HEK293 (cell line): ENCODE measurements around the gene EPB41L2.

Experiments used
- CTCF ChIA-PET: fragments of 350-600 bp; formaldehyde crosslinking; extraction: SDS; loops from one replicate; lab custom pipeline; 2021; ENCODE audit warnings: antibody characterized with exemption; lab: Yijun Ruan, JAX
- POLR2A ChIA-PET: fragments of 300-600 bp; formaldehyde crosslinking; extraction: SDS; loops from one replicate; lab custom pipeline; 2020; ENCODE audit warnings: antibody characterized with exemption, inconsistent platforms; lab: Yijun Ruan, JAX
- H3K27ac ChIP-seq: fragments of 200-500 bp; sonication (Bioruptor generic); 2 replicates; pipeline ENCODE4 v1.5.1; 2014; ENCODE audit warnings: low read depth, low read length, control low read depth, inconsistent platforms; ENCODE audit errors: extremely low read depth
- H3K36me3 ChIP-seq, 2 experiments: fragments of 200-500 bp in 1 of 2; sonication (Bioruptor generic) in 1 of 2; 1 replicate in 1 of 2; 2 replicates in 1 of 2; pipeline ENCODE4 v1.5.1; 2014 to 2017; ENCODE audit warnings: inconsistent platforms in 2 of 2, low read length in 2 of 2; ENCODE audit not compliant: control insufficient read depth in 2 of 2, insufficient read depth in 1 of 2
- H3K4me1 ChIP-seq: fragments of 200-500 bp; sonication (Bioruptor generic); 2 replicates; pipeline ENCODE4 v1.5.1; 2014; ENCODE audit warnings: mild to moderate bottlenecking, low read length, inconsistent platforms; ENCODE audit not compliant: control insufficient read depth, insufficient read depth
- H3K4me3 ChIP-seq: 2 replicates; pipeline ENCODE4 v1.5.1; 2011; ENCODE audit warnings: low read depth, mild to moderate bottlenecking, control low read depth, low read length, moderate library complexity
- H3K9me3 ChIP-seq: fragments of 200-500 bp; sonication (Bioruptor generic); 2 replicates; pipeline ENCODE4 v1.5.1; 2014; ENCODE audit warnings: low read depth, low read length, inconsistent platforms; ENCODE audit not compliant: control insufficient read depth, insufficient read depth
- GLIS2 ChIP-seq: fragments of 450-650 bp; formaldehyde crosslinking; IDR thresholded peaks from 2 replicates; pipeline ENCODE4 v1.5.1; 2016; ENCODE audit warnings: missing biosample characterization, missing genetic modification characterization
- HOXA7 ChIP-seq: sonication (generic); formaldehyde crosslinking; IDR thresholded peaks from 2 replicates; pipeline ENCODE4 v1.8.1; 2022; ENCODE audit warnings: missing genetic modification reagents, borderline replicate concordance
- KLF16 ChIP-seq: fragments of 450-650 bp; formaldehyde crosslinking; IDR thresholded peaks from 2 replicates; pipeline ENCODE4 v1.5.1; 2017; ENCODE audit warnings: missing biosample characterization, missing genetic modification characterization
- KLF9 ChIP-seq: fragments of 450-650 bp; formaldehyde crosslinking; IDR thresholded peaks from 2 replicates; pipeline ENCODE4 v1.5.1; 2016; ENCODE audit warnings: missing biosample characterization, missing genetic modification characterization, low read depth
- MYNN ChIP-seq: fragments of 450-650 bp; formaldehyde crosslinking; IDR thresholded peaks from 2 replicates; pipeline ENCODE4 v1.5.1; 2016; ENCODE audit warnings: missing biosample characterization, missing genetic modification characterization, borderline replicate concordance
- MZF1 ChIP-seq: fragments of 450-650 bp; formaldehyde crosslinking; IDR thresholded peaks from 2 replicates; pipeline ENCODE4 v1.5.1; 2017; ENCODE audit warnings: missing biosample characterization, missing genetic modification characterization, borderline replicate concordance
- OSR2 ChIP-seq: fragments of 450-650 bp; formaldehyde crosslinking; IDR thresholded peaks from 2 replicates; pipeline ENCODE4 v1.5.1; 2016; ENCODE audit warnings: missing biosample characterization, missing genetic modification characterization
- SCRT1 ChIP-seq: fragments of 450-650 bp; formaldehyde crosslinking; IDR thresholded peaks from 2 replicates; pipeline ENCODE4 v1.5.1; 2016; ENCODE audit warnings: missing biosample characterization, missing genetic modification characterization, borderline replicate concordance
- SCRT2 ChIP-seq: fragments of 450-650 bp; formaldehyde crosslinking; IDR thresholded peaks from 2 replicates; pipeline ENCODE4 v1.5.1; 2016; ENCODE audit warnings: missing biosample characterization, missing genetic modification characterization
- ZFP41 ChIP-seq: fragments of 450-650 bp; formaldehyde crosslinking; IDR thresholded peaks from 2 replicates; pipeline ENCODE4 v1.5.1; 2016; ENCODE audit warnings: missing biosample characterization, missing genetic modification characterization, borderline replicate concordance
- ZNF10 ChIP-seq: fragments of 450-650 bp; formaldehyde crosslinking; IDR thresholded peaks from 2 replicates; pipeline ENCODE4 v1.5.1; 2017; ENCODE audit warnings: missing biosample characterization, missing genetic modification characterization
- ZNF138 ChIP-seq: fragments of 450-650 bp; formaldehyde crosslinking; IDR thresholded peaks from 2 replicates; pipeline ENCODE4 v1.5.1; 2016; ENCODE audit warnings: missing biosample characterization, missing genetic modification characterization, borderline replicate concordance
- ZNF146 ChIP-seq: fragments of 450-650 bp; formaldehyde crosslinking; IDR thresholded peaks from 2 replicates; pipeline ENCODE4 v1.5.1; 2016; ENCODE audit warnings: missing biosample characterization, missing genetic modification characterization
- ZNF184 ChIP-seq: fragments of 450-650 bp; IDR thresholded peaks from 2 replicates; pipeline ENCODE4 v1.5.1; 2018; ENCODE audit warnings: missing biosample characterization, mild to moderate bottlenecking, missing genetic modification characterization
- ZNF223 ChIP-seq: fragments of 450-650 bp; formaldehyde crosslinking; IDR thresholded peaks from 2 replicates; pipeline ENCODE4 v1.5.1; 2016; ENCODE audit warnings: missing biosample characterization, missing genetic modification characterization
- ZNF274 ChIP-seq, 2 experiments: fragments of 200-500 bp in 1 of 2; fragments of 450-650 bp in 1 of 2; sonication (Bioruptor generic) in 1 of 2; formaldehyde crosslinking in 1 of 2; IDR thresholded peaks; 2 replicates each; pipeline versions ENCODE4 v1.5.1 to v1.6.1; 2014 to 2016; ENCODE audit warnings: borderline replicate concordance in 1 of 2, inconsistent platforms in 1 of 2, low read length in 1 of 2, missing biosample characterization in 1 of 2, missing genetic modification characterization in 1 of 2
- ZNF341 ChIP-seq: fragments of 450-650 bp; formaldehyde crosslinking; IDR thresholded peaks from 2 replicates; pipeline ENCODE4; 2016; ENCODE audit warnings: low read depth, missing biosample characterization, missing genetic modification characterization
- ZNF548 ChIP-seq: fragments of 450-650 bp; formaldehyde crosslinking; IDR thresholded peaks from 2 replicates; pipeline ENCODE4 v1.5.1; 2016; ENCODE audit warnings: missing biosample characterization, missing genetic modification characterization
- ZNF561 ChIP-seq: fragments of 450-650 bp; IDR thresholded peaks from 2 replicates; pipeline ENCODE4 v1.5.1; 2018; ENCODE audit warnings: missing biosample characterization, missing genetic modification characterization, borderline replicate concordance
- ZNF571 ChIP-seq: fragments of 450-650 bp; formaldehyde crosslinking; IDR thresholded peaks from 2 replicates; pipeline ENCODE4 v1.5.0; 2017; ENCODE audit warnings: missing biosample characterization, missing genetic modification characterization
- ZNF660 ChIP-seq: fragments of 450-650 bp; IDR thresholded peaks from 2 replicates; pipeline ENCODE4 v1.5.1; 2018; ENCODE audit warnings: missing biosample characterization, mild to moderate bottlenecking, missing genetic modification characterization
- ZNF701 ChIP-seq: fragments of 450-650 bp; formaldehyde crosslinking; IDR thresholded peaks from 2 replicates; pipeline ENCODE4 v1.5.1; 2016; ENCODE audit warnings: missing biosample characterization, missing genetic modification characterization
- ZNF792 ChIP-seq: fragments of 450-650 bp; formaldehyde crosslinking; IDR thresholded peaks from 2 replicates; pipeline ENCODE4 v1.5.1; 2016; ENCODE audit warnings: missing biosample characterization, missing genetic modification characterization
- ZNF843 ChIP-seq: fragments of 450-650 bp; formaldehyde crosslinking; IDR thresholded peaks from 2 replicates; pipeline ENCODE4 v1.5.1; 2016; ENCODE audit warnings: missing biosample characterization, missing genetic modification characterization
- TF ChIP-seq, protein P1 (sequence below): fragments of 450-650 bp; formaldehyde crosslinking; IDR thresholded peaks from 2 replicates; pipeline ENCODE4 v1.5.1; 2017; ENCODE audit warnings: missing biosample characterization, missing genetic modification characterization
- TF ChIP-seq, protein P2 (sequence below): fragments of 450-650 bp; formaldehyde crosslinking; IDR thresholded peaks from 2 replicates; pipeline ENCODE4 v1.5.1; 2016; ENCODE audit warnings: missing biosample characterization, missing genetic modification characterization
- TF ChIP-seq, protein P3 (sequence below): fragments of 450-650 bp; formaldehyde crosslinking; IDR thresholded peaks from 2 replicates; pipeline ENCODE4 v1.5.1; 2016; ENCODE audit warnings: missing biosample characterization, missing genetic modification characterization

The EPB41L2 gene

DNA sequence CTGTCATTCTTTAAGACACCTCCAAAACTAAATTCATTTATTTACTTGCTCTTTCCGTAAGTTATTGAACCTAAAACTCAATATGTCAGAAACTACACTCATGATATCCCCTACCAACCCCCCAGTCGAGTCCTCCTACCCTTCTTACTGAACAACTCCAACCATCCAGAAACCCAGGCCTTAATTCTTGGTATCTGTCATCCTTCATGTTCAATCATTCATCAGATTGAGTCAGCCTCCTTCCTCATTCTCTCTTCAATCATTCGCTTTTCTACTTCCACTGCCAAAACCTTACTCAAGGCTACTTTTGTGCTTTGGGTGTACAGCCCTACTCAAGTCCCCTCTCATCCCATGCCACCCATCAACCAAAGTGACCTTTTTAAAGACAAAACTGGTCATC lies 140.1 kb downstream of the EPB41L2 start:
- Histone ChIP-seq H3K4me1 (peaks cover 6% of the 10 kb centered on the region), H3K9me3 (no peaks in the 10 kb centered on the region), H3K36me3 (peaks cover 0 to 5% of the 10 kb centered on the region in 2 experiments; a peak in 1 of 3 replicates), H3K27ac (no peak overlapping the region), H3K4me3 (no peak overlapping the region)
- ChIA-PET POLR2A (no interaction called here), CTCF (interaction anchor here (1.0 kb wide), 1 partner anchor 194 kb away, joined by 6 read pairs; no protein-coding TSS in a partner anchor)
- no peak for TF ChIP-seq ZNF571 (tag by site-specific recombination)
- no peak for TF ChIP-seq ZNF184 (tag by site-specific recombination)
- no peak for TF ChIP-seq HOXA7 (CRISPR knock-in tag)
- no peak for TF ChIP-seq ZNF792 (tag by site-specific recombination)
- no peak for TF ChIP-seq OSR2 (tag by site-specific recombination)
- no peak for TF ChIP-seq ZNF843 (tag by site-specific recombination)
- TF ChIP-seq ZNF146 (tag by site-specific recombination), result no peak
- TF ChIP-seq ZFP41 (tag by site-specific recombination), result no peak
- TF ChIP-seq, protein P1, sequence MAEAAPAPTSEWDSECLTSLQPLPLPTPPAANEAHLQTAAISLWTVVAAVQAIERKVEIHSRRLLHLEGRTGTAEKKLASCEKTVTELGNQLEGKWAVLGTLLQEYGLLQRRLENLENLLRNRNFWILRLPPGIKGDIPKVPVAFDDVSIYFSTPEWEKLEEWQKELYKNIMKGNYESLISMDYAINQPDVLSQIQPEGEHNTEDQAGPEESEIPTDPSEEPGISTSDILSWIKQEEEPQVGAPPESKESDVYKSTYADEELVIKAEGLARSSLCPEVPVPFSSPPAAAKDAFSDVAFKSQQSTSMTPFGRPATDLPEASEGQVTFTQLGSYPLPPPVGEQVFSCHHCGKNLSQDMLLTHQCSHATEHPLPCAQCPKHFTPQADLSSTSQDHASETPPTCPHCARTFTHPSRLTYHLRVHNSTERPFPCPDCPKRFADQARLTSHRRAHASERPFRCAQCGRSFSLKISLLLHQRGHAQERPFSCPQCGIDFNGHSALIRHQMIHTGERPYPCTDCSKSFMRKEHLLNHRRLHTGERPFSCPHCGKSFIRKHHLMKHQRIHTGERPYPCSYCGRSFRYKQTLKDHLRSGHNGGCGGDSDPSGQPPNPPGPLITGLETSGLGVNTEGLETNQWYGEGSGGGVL, result no peak
- no peak for TF ChIP-seq ZNF561
- no peak for TF ChIP-seq ZNF274 (IDR thresholded peaks at IDR 0.05; ENCODE audit: low read length)
- no peak for TF ChIP-seq ZNF274 (tag by site-specific recombination; IDR thresholded peaks at IDR 0.05; ENCODE audit: borderline replicate concordance)
- TF ChIP-seq ZNF223, result no peak
- TF ChIP-seq, protein P2, sequence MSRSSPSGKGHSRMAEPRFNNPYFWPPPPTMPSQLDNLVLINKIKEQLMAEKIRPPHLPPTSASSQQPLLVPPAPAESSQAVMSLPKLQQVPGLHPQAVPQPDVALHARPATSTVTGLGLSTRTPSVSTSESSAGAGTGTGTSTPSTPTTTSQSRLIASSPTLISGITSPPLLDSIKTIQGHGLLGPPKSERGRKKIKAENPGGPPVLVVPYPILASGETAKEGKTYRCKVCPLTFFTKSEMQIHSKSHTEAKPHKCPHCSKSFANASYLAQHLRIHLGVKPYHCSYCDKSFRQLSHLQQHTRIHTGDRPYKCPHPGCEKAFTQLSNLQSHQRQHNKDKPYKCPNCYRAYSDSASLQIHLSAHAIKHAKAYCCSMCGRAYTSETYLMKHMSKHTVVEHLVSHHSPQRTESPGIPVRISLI (tag by site-specific recombination), result no peak

DNA sequence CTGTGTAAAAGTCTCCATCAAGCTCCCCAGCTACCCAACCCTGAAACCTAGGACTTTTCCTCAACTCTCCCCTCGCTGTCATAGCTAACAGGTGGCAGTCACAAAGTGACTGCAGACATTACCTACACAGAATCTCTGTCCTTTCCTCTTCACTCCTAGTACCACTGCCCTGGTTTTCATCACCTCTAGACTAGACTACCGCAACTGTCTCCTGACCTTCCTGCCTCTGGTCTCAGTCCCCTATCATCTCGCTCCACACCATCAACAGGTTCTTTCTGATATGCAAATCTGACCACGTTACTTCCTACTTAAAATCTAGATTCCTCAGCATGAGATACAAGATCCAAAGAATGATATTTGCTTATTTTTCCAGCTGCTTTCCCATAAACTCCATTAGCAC lies 142.1 kb downstream of the EPB41L2 start:
- TF ChIP-seq GLIS2 (tag by site-specific recombination), result no peak
- peak; percentile 69 for TF ChIP-seq SCRT2
- TF ChIP-seq KLF16 (tag by site-specific recombination), result no peak
- TF ChIP-seq ZNF341 (tag by site-specific recombination), result no peak
- peak; percentile 78 for TF ChIP-seq SCRT1 (tag by site-specific recombination)
- TF ChIP-seq ZNF701, result no peak
- POLR2A ChIA-PET, result no interaction called here

DNA sequence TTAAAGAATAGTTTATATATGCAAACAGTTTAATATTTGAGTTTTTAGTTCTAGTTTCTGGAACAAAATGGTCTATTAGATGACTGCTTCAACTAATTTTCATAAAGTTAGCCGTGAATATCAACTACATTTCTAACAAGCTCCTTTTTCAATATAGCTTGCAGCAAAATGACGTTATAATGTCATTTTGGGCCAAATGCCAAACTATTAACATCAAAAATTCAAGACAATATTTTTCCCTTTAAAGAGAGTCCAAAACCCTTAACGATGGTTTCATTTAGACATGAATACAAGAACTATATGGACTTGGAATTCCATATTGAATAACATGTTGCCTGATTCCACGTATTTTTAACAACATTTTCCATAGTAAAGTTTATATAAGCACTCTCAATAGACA lies 144.9 kb downstream of the EPB41L2 start:
- no peaks in the 10 kb centered on the region for H3K9me3 ChIP-seq
- H3K27ac ChIP-seq, result no peak overlapping the region
- CTCF ChIA-PET, result no interaction called here
- H3K4me3 ChIP-seq, result no peak overlapping the region
- peaks cover 0 to 3% of the 10 kb centered on the region in 2 experiments; a peak in 1 of 3 replicates for H3K36me3 ChIP-seq
- POLR2A ChIA-PET, result no interaction called here
- H3K4me1 ChIP-seq, result no peaks in the 10 kb centered on the region
- TF ChIP-seq MYNN (tag by site-specific recombination) (no peak), ZNF10 (tag by site-specific recombination) (no peak), KLF9 (tag by site-specific recombination) (no peak), MZF1 (tag by site-specific recombination) (no peak), ZNF138 (tag by site-specific recombination) (no peak), ZNF660 (no peak), ZNF548 (no peak)
- TF ChIP-seq, protein P3, sequence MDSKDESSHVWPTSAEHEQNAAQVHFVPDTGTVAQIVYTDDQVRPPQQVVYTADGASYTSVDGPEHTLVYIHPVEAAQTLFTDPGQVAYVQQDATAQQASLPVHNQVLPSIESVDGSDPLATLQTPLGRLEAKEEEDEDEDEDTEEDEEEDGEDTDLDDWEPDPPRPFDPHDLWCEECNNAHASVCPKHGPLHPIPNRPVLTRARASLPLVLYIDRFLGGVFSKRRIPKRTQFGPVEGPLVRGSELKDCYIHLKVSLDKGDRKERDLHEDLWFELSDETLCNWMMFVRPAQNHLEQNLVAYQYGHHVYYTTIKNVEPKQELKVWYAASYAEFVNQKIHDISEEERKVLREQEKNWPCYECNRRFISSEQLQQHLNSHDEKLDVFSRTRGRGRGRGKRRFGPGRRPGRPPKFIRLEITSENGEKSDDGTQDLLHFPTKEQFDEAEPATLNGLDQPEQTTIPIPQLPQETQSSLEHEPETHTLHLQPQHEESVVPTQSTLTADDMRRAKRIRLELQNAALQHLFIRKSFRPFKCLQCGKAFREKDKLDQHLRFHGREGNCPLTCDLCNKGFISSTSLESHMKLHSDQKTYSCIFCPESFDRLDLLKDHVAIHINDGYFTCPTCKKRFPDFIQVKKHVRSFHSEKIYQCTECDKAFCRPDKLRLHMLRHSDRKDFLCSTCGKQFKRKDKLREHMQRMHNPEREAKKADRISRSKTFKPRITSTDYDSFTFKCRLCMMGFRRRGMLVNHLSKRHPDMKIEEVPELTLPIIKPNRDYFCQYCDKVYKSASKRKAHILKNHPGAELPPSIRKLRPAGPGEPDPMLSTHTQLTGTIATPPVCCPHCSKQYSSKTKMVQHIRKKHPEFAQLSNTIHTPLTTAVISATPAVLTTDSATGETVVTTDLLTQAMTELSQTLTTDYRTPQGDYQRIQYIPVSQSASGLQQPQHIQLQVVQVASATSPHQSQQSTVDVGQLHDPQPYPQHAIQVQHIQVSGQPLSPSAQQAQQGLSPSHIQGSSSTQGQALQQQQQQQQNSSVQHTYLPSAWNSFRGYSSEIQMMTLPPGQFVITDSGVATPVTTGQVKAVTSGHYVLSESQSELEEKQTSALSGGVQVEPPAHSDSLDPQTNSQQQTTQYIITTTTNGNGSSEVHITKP, result no peak

More for the DNA sequence above, 142.1 kb downstream of the EPB41L2 start:
- Histone ChIP-seq H3K9me3 (no peaks in the 10 kb centered on the region), H3K27ac (no peak overlapping the region), H3K4me1 (no peaks in the 10 kb centered on the region), H3K4me3 (no peak overlapping the region), H3K36me3 (peaks cover 0 to 4% of the 10 kb centered on the region in 2 experiments; a peak in 1 of 3 replicates)
- CTCF ChIA-PET, result interaction anchor here (0.7 to 1.7 kb wide), 3 partner anchors 11 to 196 kb away, joined by 3 to 6 read pairs (median 4); no protein-coding TSS in a partner anchor
